GM18861 (cell line): ENCODE measurements around the gene S100A12.

Experiments used
- ATAC-seq: cut with Tn5 transposase; IDR thresholded peaks from one replicate; pipeline ENCODE4 v1.9.1; 2021; ENCODE audit not compliant: unreplicated experiment

S100A12 gene

GRCh38 chr1:153337980-153338853 is 37.2 kb downstream of the S100A12 start:
- no peak for ATAC-seq

GRCh38 chr1:153336650-153337049 is 38.8 kb downstream of the S100A12 start:
- no peak for ATAC-seq

- no peak for ATAC-seq
Measured at GRCh38 chr1:153333902-153334301, 41.5 kb downstream of the S100A12 start.

- no peak for ATAC-seq
Measured at GRCh38 chr1:153324912-153325311, 50.5 kb downstream of the S100A12 start.
